GM12892 (cell line): ENCODE measurements around the gene PAXX.

ENCODE experiments used
- POLR2A ChIP-seq: IDR thresholded peaks from 2 replicates; pipeline ENCODE4 v1.6.1; 2011; ENCODE audit warnings: low read depth, low read length, control low read depth
- POLR2AphosphoS5 ChIP-seq: IDR thresholded peaks from 2 replicates; pipeline ENCODE4 v1.6.1; 2011; ENCODE audit warnings: low read depth, low read length, control low read depth
- TAF1 ChIP-seq: IDR thresholded peaks from 2 replicates; pipeline ENCODE4 v1.6.1; 2011; ENCODE audit warnings: low read depth, mild to moderate bottlenecking, control low read depth, low read length, borderline replicate concordance

DNA sequence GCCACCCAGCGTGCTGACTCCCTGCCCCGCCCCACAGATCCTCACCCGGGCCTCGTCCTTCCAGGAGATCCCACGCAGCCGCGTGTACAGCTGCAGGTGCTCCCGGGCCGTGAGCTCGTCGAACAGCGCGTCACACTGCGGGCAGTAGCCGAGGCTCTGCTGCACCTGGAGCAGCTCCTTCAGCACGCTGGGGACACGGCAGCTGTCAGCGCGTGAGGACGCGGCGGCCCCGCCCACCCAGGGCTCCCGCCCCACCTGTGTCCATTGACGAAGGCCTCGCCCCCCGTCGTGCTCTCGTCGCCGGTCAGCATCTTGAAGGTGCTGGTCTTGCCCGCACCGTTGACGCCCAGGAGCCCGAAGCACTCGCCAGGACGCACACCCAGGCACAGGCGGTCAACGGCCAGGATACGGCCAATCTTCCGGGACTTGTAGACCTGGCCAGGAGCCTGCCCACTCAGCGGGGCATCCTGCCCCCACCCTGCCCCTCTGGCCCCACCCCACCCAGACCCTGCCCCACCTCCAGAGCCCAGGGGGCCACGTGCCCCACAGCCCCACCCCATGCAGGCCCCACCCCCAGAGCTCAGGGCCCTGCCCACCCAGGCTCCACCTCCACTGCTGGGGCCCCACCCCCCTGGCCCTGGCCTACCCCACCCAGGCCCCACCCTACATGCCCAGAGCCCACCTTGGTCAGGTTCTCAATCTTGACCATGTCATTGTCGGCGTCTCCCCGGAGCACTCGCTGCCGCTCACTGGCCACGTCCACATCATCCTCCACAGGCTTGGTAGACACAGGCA lies 17.9 kb downstream of the PAXX start:
- no peak for TF ChIP-seq POLR2A
- TF ChIP-seq TAF1: no peak
- no peak for TF ChIP-seq POLR2AphosphoS5
